H9 (cell line): ENCODE results near the gene AHI1. TPM values are rescaled to one million over a fixed set of nuclear protein-coding genes. Genes with fewer than 3 reads are reported as not detected.

Source experiments
- DNase-seq: peaks from one replicate; pipeline ENCODE4 v3.0.0-alpha.2; 2017
- H2AFZ ChIP-seq: one replicate; pipeline ENCODE4 v1.6.1; 2013; ENCODE audit warnings: mild to moderate bottlenecking, low read length, control low read depth, moderate library complexity
- H2AK5ac ChIP-seq: 2 replicates; pipeline ENCODE4 v1.6.1; 2013; ENCODE audit warnings: low read length, control low read depth, mixed read lengths; ENCODE audit not compliant: insufficient read length
- H2BK120ac ChIP-seq: one replicate; pipeline ENCODE4 v1.6.1; 2013; ENCODE audit warnings: low read depth, mild to moderate bottlenecking, low read length, control low read depth, inconsistent platforms; ENCODE audit not compliant: poor library complexity, severe bottlenecking
- H2BK12ac ChIP-seq: 2 replicates; pipeline ENCODE4 v1.6.1; 2013; ENCODE audit warnings: low read length, control low read depth, mixed read lengths, low read depth; ENCODE audit not compliant: insufficient read length
- H2BK15ac ChIP-seq: 2 replicates; pipeline ENCODE4 v1.6.1; 2013; ENCODE audit warnings: low read depth, low read length, control low read depth
- H2BK20ac ChIP-seq: one replicate; pipeline ENCODE4 v1.6.1; 2013; ENCODE audit warnings: low read depth, mild to moderate bottlenecking, low read length, control low read depth, inconsistent platforms; ENCODE audit not compliant: poor library complexity, severe bottlenecking
- H2BK5ac ChIP-seq: 2 replicates; pipeline ENCODE4 v1.6.1; 2013; ENCODE audit warnings: low read length, control low read depth, mixed read lengths; ENCODE audit not compliant: insufficient read length
- H3K14ac ChIP-seq: 2 replicates; pipeline ENCODE4 v1.6.1; 2013; ENCODE audit warnings: low read length, control low read depth; ENCODE audit not compliant: insufficient read depth
- H3K18ac ChIP-seq: 2 replicates; pipeline ENCODE4 v1.6.1; 2013; ENCODE audit warnings: low read depth, mild to moderate bottlenecking, mixed read lengths, low read length, control low read depth; ENCODE audit not compliant: insufficient read length
- H3K23ac ChIP-seq: 2 replicates; pipeline ENCODE4 v1.6.1; 2013; ENCODE audit warnings: low read length, control low read depth, mixed read lengths, low read depth; ENCODE audit not compliant: insufficient read length
- H3K23me2 ChIP-seq: 2 replicates; pipeline ENCODE4 v1.6.1; 2013; ENCODE audit warnings: low read depth, mild to moderate bottlenecking, mixed read lengths, low read length, control low read depth; ENCODE audit not compliant: insufficient read length, poor library complexity, severe bottlenecking
- H3K27ac ChIP-seq: 2 replicates; pipeline ENCODE4 v1.5.1; 2013; ENCODE audit warnings: low read length, control low read depth, mixed read lengths, low read depth; ENCODE audit not compliant: insufficient read length
- H3K27me3 ChIP-seq: 2 replicates; pipeline ENCODE4 v1.6.1; 2013; ENCODE audit warnings: low read length, control low read depth, inconsistent platforms; ENCODE audit not compliant: insufficient read depth
- H3K4ac ChIP-seq: 2 replicates; pipeline ENCODE4 v1.6.1; 2013; ENCODE audit warnings: low read depth, mild to moderate bottlenecking, control low read depth, inconsistent platforms, low read length, moderate library complexity
- H3K4me1 ChIP-seq: 2 replicates; pipeline ENCODE4 v1.6.1; 2013; ENCODE audit warnings: low read length, control low read depth, inconsistent platforms; ENCODE audit not compliant: insufficient read depth
- H3K4me2 ChIP-seq: 2 replicates; pipeline ENCODE4 v1.6.1; 2013; ENCODE audit warnings: low read length, control low read depth, mixed read lengths; ENCODE audit not compliant: insufficient read length, insufficient read depth
- H3K56ac ChIP-seq: 2 replicates; pipeline ENCODE4 v1.6.1; 2013; ENCODE audit warnings: low read depth, mild to moderate bottlenecking, mixed read lengths, low read length, control low read depth; ENCODE audit not compliant: insufficient read length
- H3K79me1 ChIP-seq: 2 replicates; pipeline ENCODE4 v1.6.1; 2013; ENCODE audit warnings: low read depth, mild to moderate bottlenecking, moderate library complexity, low read length, control low read depth, inconsistent platforms; ENCODE audit not compliant: insufficient read depth, poor library complexity, severe bottlenecking
- H3K79me2 ChIP-seq: 2 replicates; pipeline ENCODE4 v1.6.1; 2013; ENCODE audit warnings: low read length, control low read depth, inconsistent platforms; ENCODE audit not compliant: insufficient read depth
- H3K9ac ChIP-seq: 2 replicates; pipeline ENCODE4 v1.6.1; 2013; ENCODE audit warnings: low read length, control low read depth, mixed read lengths; ENCODE audit not compliant: insufficient read length; ENCODE audit errors: extremely low read depth
- H3K9me3 ChIP-seq: one replicate; pipeline ENCODE4 v1.6.1; 2013; ENCODE audit warnings: low read depth, low read length, inconsistent platforms; ENCODE audit not compliant: control insufficient read depth
- H3T11ph ChIP-seq: one replicate; pipeline ENCODE4 v1.6.1; 2013; ENCODE audit warnings: mild to moderate bottlenecking, low read length, control low read depth, inconsistent platforms
- H4K20me1 ChIP-seq: one replicate; pipeline ENCODE4 v1.6.1; 2013; ENCODE audit not compliant: control insufficient read depth, insufficient read length, insufficient read depth
- H4K5ac ChIP-seq: 2 replicates; pipeline ENCODE4 v1.6.1; 2013; ENCODE audit warnings: low read depth, mild to moderate bottlenecking, mixed read lengths, low read length, control low read depth; ENCODE audit not compliant: insufficient read length
- H4K8ac ChIP-seq: replicated peaks from 2 replicates; pipeline ENCODE4 v1.6.1; 2013; ENCODE audit warnings: low read length, control low read depth, mixed read lengths, low read depth; ENCODE audit not compliant: insufficient read length
- H4K91ac ChIP-seq: 2 replicates; pipeline ENCODE4 v1.6.1; 2013; ENCODE audit warnings: low read depth, mild to moderate bottlenecking, moderate library complexity, mixed read lengths, low read length, control low read depth; ENCODE audit not compliant: insufficient read length
- H3K27ac Mint-ChIP-seq, 3 experiments: 2 replicates in 2 of 3; 3 replicates in 1 of 3; pipeline ENCODE4 v1.8.0; 2020 to 2021; ENCODE audit warnings: mixed read lengths in 3 of 3, mild to moderate bottlenecking in 1 of 3, moderate library complexity in 1 of 3
- H3K27me3 Mint-ChIP-seq: 2 replicates; pipeline ENCODE4 v1.8.0; 2021; ENCODE audit warnings: low read depth, mild to moderate bottlenecking, moderate library complexity, mixed read lengths
- H3K36me3 Mint-ChIP-seq, 3 experiments: 2 replicates in 2 of 3; 3 replicates in 1 of 3; pipeline ENCODE4 v1.8.0; 2020 to 2021; ENCODE audit warnings: low read depth in 3 of 3, mixed read lengths in 3 of 3; ENCODE audit not compliant: insufficient read depth in 1 of 3
- H3K4me1 Mint-ChIP-seq, 2 experiments: 2 replicates each; pipeline ENCODE4 v1.8.0; 2020; ENCODE audit warnings: mixed read lengths in 2 of 2
- H3K4me3 Mint-ChIP-seq, 2 experiments: 2 replicates in 1 of 2; 3 replicates in 1 of 2; pipeline ENCODE4 v1.8.0; 2020 to 2021; ENCODE audit warnings: mild to moderate bottlenecking in 2 of 2, mixed read lengths in 2 of 2, moderate library complexity in 1 of 2
- H3K9me3 Mint-ChIP-seq, 2 experiments: 2 replicates in 1 of 2; 3 replicates in 1 of 2; pipeline ENCODE4 v1.8.0; 2020; ENCODE audit warnings: mild to moderate bottlenecking in 2 of 2, mixed read lengths in 2 of 2, moderate library complexity in 1 of 2
- CTCF ChIP-seq: fragments of 200-600 bp; sonication (generic); conservative IDR thresholded peaks from 3 replicates; pipeline ENCODE4 v1.8.0; 2021; ENCODE audit warnings: antibody characterized with exemption, mild to moderate bottlenecking
- WGBS: extraction: QIAGEN DNeasy Blood & Tissue Kit; methylation state at CpG from one replicate; pipeline ENCODE4 v1.1.7; 2013; ENCODE audit warnings: missing lambda C conversion rate, low lambda C conversion rate, mixed read lengths; ENCODE audit not compliant: insufficient read length; ENCODE audit errors: extremely low coverage; 5-methylcytosine and 5-hydroxymethylcytosine counted together
- total RNA-seq: library from RNA; stranded (reverse); gene quantifications from 2 replicates; pipeline ENCODE4 v1.2.1, GENCODE V29; 2021

Gene AHI1
- total RNA-seq, 1 experiment from 2014 or later: 9.9 TPM

- Histone ChIP-seq H2BK15ac (no peak overlapping the region), H4K8ac (no peak overlapping the region), H3T11ph (no peak overlapping the region), H4K91ac (no peak overlapping the region), H3K9ac (no peak overlapping the region), H3K23me2 (no peaks in the 10 kb centered on the region), H4K5ac (no peak overlapping the region), H3K27me3 (no peaks in the 10 kb centered on the region), H3K79me1 (no peaks in the 10 kb centered on the region), H3K56ac (no peak overlapping the region), H3K27ac (no peak overlapping the region), H3K18ac (no peak overlapping the region), H3K14ac (no peak overlapping the region), H3K4me1 (no peaks in the 10 kb centered on the region), H2AK5ac (no peak overlapping the region), H2BK120ac (no peak overlapping the region), H2BK12ac (no peak overlapping the region), H3K79me2 (no peaks in the 10 kb centered on the region), H2BK5ac (no peak overlapping the region), H3K23ac (no peak overlapping the region), H4K20me1 (no peaks in the 10 kb centered on the region), H2BK20ac (no peak overlapping the region), H3K9me3 (no peaks in the 10 kb centered on the region), H3K4ac (no peak overlapping the region), H2AFZ (no peak overlapping the region), H3K4me2 (no peak overlapping the region)
- H3K4me3 Mint-ChIP-seq: no peak overlapping the region
- H3K27ac Mint-ChIP-seq: no peak overlapping the region
- no peak for DNase-seq
- H3K36me3 Mint-ChIP-seq: no peaks in the 10 kb centered on the region
- no peaks in the 10 kb centered on the region for H3K27me3 Mint-ChIP-seq
- H3K4me1 Mint-ChIP-seq: no peaks in the 10 kb centered on the region
- WGBS: no CpG with 5 or more reads among the region's 1 CpG
- no peak for TF ChIP-seq CTCF
- H3K9me3 Mint-ChIP-seq: no peaks in the 10 kb centered on the region
Observed at GRCh38 chr6:135426833-135427232, 70.7 kb downstream of the AHI1 start.
